ENCODE measurements around the gene DDRGK1. TPM values are rescaled to one million over a fixed set of nuclear protein-coding genes. Genes with fewer than 3 reads are reported as not detected.

The DDRGK1 gene
- polyA plus RNA-seq, 2 of the 4 experiments (the other 2 are of a cell fraction): 87.4 to 120 TPM

DNA sequence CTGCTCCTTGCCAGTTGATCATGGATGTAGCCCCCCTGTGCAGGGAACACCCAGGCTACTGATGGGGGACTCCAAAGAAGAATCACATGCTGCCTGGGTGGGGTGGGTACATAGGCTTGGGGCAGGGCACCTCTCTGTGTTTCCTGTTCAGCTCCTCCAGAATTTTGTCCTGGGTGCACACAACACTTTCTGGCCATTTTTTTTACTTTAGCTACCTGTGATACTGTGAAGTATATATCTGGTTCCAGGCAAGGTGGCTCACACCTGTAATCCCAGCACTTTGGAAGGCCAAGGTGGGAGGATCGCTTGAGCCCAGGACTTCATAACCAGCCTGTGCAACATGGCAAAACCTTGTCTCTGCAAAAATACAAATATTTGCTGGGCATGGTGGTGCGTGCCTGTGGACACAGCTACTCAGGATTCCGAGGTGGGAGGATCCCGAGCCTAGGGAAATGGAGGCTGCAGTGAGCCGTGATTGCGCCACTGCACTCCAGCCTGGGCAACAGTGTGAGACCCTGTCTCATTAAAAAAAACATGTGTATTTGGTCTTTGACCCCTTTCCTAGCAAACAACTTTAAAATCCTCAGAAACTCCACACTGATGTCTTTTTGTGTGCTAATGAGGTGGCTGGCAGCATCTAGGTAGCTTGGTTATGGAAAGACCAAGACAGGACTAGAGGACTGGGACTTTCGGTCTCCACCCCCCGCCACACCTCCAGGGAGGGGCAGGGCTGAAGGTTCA is 20.4 kb upstream of the DDRGK1 start:
- H3K4me2 ChIP-seq: no peak overlapping the region
- POLR2A ChIA-PET: no interaction called here

DNA sequence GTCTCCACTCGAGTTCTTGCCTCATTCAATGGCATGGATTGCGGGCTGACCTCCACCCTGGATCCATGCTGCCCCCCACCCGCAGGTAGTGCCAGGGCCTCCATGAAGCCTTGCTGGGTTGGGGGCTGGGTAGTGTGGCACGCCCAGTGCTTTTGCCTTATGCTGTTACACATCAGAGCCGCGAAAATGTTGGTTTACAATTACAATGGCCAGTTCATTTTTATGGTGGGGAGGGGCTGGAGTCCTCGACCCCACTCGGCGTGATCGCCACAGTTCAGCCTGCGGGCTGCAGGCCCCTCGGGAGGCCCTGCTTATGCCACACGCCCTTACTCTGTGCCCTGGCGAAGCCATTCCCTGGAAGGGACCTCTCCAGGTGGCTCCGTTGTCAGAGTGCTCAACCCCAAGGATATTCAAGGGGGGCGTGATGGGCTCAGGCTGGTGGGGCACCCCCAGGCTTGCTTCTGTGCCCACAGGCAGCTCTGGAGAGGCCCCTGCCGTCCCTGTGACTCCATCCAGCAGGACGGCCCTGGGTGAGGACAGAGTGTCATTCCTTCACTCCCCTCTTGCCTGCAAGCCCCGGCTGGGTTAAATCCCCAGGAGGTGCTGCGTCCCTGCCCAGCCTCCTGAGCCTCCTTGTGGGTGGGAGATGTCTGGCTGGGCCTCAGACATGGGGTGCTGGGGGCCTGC is 19.7 kb upstream of the DDRGK1 start:
- Histone ChIP-seq H3K4me1 (peaks cover 47% of the 10 kb centered on the region), H3K9me3 (no peaks in the 10 kb centered on the region), H3K4me2 (no peak overlapping the region; the same call in 2 of the 3 replicates), H3K4me3 (no peak overlapping the region), H3K27ac (peak overlapping the region; percentile 53 to 76; a peak in 4 of 6 replicates)
- DNase-seq (ENCODE audit: low read depth in 1 of 2, low spot score in 1 of 2) (no peak), FAIRE-seq (no peak), ATAC-seq (peak; percentile 9 to 31; a peak in 3 of 6 replicates)
- TF ChIP-seq, protein P1, sequence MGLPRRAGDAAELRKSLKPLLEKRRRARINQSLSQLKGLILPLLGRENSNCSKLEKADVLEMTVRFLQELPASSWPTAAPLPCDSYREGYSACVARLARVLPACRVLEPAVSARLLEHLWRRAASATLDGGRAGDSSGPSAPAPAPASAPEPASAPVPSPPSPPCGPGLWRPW (IDR thresholded peaks at IDR 0.05): no peak
- TF ChIP-seq POLR2AphosphoS2 (conservative IDR thresholded peaks at IDR 0.05; ENCODE audit: low read length) (0 out of 2 replicates have a peak, but pooled peaks have one; percentile 52), PBX3 (IDR thresholded peaks at IDR 0.05) (no peak)
- 87% methylated on average over 19 of the region's 20 CpGs for whole genome bisulfite sequencing (ENCODE audit: missing lambda C conversion rate)
- ChIA-PET CTCF (interaction anchor here (1.0 to 10.7 kb wide), 6 partner anchors 9 to 90 kb away, joined by 3 to 105 read pairs (median 6); partner anchors contain the start of genes ITPA and SLC4A11), POLR2A (interaction anchor here (0.5 to 0.7 kb wide), 2 partner anchors 41 to 445 kb away, joined by 4 to 7 read pairs; no protein-coding TSS in a partner anchor)

More for the DNA sequence above, 20.4 kb upstream of the DDRGK1 start:
- Histone ChIP-seq H3K9me3 (no peaks in the 10 kb centered on the region), H3K4me3 (no peak overlapping the region), H3K27ac (peak overlapping the region; percentile 15 to 76; a peak in 4 of 6 replicates), H3K4me1 (peaks cover 47% of the 10 kb centered on the region)
- ATAC-seq (peak; percentile 8 to 29; a peak in 3 of 6 replicates), FAIRE-seq (no peak), DNase-seq (ENCODE audit: low read depth in 1 of 2, low spot score in 1 of 2) (no peak)
- TF ChIP-seq PHF8 (IDR thresholded peaks at IDR 0.05; ENCODE audit: borderline replicate concordance, low read depth) (no peak), FOSB (CRISPR knock-in tag; IDR thresholded peaks at IDR 0.05) (no peak), EP300 (IDR thresholded peaks at IDR 0.05) (no peak), CEBPB (IDR thresholded peaks at IDR 0.05) (peak in 1 of 2 experiments; percentile 40; a peak in 1 of 4 replicates), CBX8 (IDR thresholded peaks at IDR 0.05) (no peak), JUNB (IDR thresholded peaks at IDR 0.05) (no peak), ELK1 (IDR thresholded peaks at IDR 0.05; ENCODE audit: low read depth, low read length) (no peak), POLR2A (IDR thresholded peaks at IDR 0.05; ENCODE audit: low read length) (no peak)
- CTCF ChIA-PET: interaction anchor here (0.7 to 10.7 kb wide), 7 partner anchors 12 to 92 kb away, joined by 3 to 105 read pairs (median 3); partner anchors contain the start of gene SLC4A11
- WGBS (ENCODE audit: missing lambda C conversion rate): 83% methylated on average over 8 of the region's 8 CpGs

- 78% methylated on average over 6 of the region's 6 CpGs for WGBS (ENCODE audit: missing lambda C conversion rate)
- ATAC-seq (no peak), FAIRE-seq (no peak), DNase-seq (ENCODE audit: low read depth in 1 of 2, low spot score in 1 of 2) (no peak)
- CTCF ChIA-PET: interaction anchor here (0.8 to 10.7 kb wide), 10 partner anchors 8 to 183 kb away, joined by 3 to 105 read pairs (median 4); partner anchors contain the start of genes ITPA and SLC4A11
- H3K9me3 ChIP-seq: no peaks in the 10 kb centered on the region
- H3K27ac ChIP-seq: peak overlapping the region; percentile 53 to 76
- H3K4me3 ChIP-seq: no peak overlapping the region
- H3K4me2 ChIP-seq: peak overlapping the region; percentile 53
- TF ChIP-seq CBX2 (IDR thresholded peaks at IDR 0.05; ENCODE audit: borderline replicate concordance, low read depth) (no peak), RAD21 (conservative IDR thresholded peaks at IDR 0.05 in 1 of 2, IDR thresholded peaks at IDR 0.05 in 1 of 2) (no peak), NR3C1 (IDR thresholded peaks at IDR 0.05) (no peak), POLR2AphosphoS2 (conservative IDR thresholded peaks at IDR 0.05; ENCODE audit: low read length) (no peak), HEYL (CRISPR knock-in tag; IDR thresholded peaks at IDR 0.05) (no peak), ATOH8 (CRISPR knock-in tag; IDR thresholded peaks at IDR 0.05; ENCODE audit: low read depth) (no peak), EP300 (IDR thresholded peaks at IDR 0.05) (no peak), CBX8 (IDR thresholded peaks at IDR 0.05) (no peak), ESRRA (IDR thresholded peaks at IDR 0.05; ENCODE audit: borderline replicate concordance, low read length) (no peak), ZSCAN20 (CRISPR knock-in tag; IDR thresholded peaks at IDR 0.05) (no peak), NPAS2 (CRISPR knock-in tag; IDR thresholded peaks at IDR 0.05; ENCODE audit: borderline replicate concordance) (no peak), RFX5 (IDR thresholded peaks at IDR 0.05) (no peak), FOSL2 (IDR thresholded peaks at IDR 0.05) (no peak), FOSL2 (CRISPR knock-in tag; IDR thresholded peaks at IDR 0.05) (no peak)
- TF ChIP-seq, protein P2, sequence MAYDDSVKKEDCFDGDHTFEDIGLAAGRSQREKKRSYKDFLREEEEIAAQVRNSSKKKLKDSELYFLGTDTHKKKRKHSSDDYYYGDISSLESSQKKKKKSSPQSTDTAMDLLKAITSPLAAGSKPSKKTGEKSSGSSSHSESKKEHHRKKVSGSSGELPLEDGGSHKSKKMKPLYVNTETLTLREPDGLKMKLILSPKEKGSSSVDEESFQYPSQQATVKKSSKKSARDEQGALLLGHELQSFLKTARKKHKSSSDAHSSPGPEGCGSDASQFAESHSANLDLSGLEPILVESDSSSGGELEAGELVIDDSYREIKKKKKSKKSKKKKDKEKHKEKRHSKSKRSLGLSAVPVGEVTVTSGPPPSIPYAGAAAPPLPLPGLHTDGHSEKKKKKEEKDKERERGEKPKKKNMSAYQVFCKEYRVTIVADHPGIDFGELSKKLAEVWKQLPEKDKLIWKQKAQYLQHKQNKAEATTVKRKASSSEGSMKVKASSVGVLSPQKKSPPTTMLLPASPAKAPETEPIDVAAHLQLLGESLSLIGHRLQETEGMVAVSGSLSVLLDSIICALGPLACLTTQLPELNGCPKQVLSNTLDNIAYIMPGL (CRISPR knock-in tag; IDR thresholded peaks at IDR 0.05; ENCODE audit: borderline replicate concordance): no peak
- TF ChIP-seq, protein P3, sequence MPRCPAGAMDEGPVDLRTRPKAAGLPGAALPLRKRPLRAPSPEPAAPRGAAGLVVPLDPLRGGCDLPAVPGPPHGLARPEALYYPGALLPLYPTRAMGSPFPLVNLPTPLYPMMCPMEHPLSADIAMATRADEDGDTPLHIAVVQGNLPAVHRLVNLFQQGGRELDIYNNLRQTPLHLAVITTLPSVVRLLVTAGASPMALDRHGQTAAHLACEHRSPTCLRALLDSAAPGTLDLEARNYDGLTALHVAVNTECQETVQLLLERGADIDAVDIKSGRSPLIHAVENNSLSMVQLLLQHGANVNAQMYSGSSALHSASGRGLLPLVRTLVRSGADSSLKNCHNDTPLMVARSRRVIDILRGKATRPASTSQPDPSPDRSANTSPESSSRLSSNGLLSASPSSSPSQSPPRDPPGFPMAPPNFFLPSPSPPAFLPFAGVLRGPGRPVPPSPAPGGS (IDR thresholded peaks at IDR 0.05): no peak
- POLR2A ChIA-PET: interaction anchor here (0.5 to 1.8 kb wide), 3 partner anchors 11 to 445 kb away, joined by 4 to 7 read pairs (median 4); no protein-coding TSS in a partner anchor
- H3K4me1 ChIP-seq: peaks cover 50% of the 10 kb centered on the region
These were observed 19.1 kb upstream of the DDRGK1 start for GRCh38 chr20:3223651-3223993.
